Adrenal gland (tissue), 5 donors: Measurements from ENCODE around the gene BBS9.

Source experiments
- CTCF ChIP-seq, 6 experiments: fragments of 450-650 bp in 4 of 6; fragments of 200-600 bp in 2 of 6; sonication (generic) in 1 of 6; IDR thresholded peaks; 1 replicate in 5 of 6; 2 replicates in 1 of 6; pipeline versions ENCODE4 v1.5.1 to v1.8.0; 2016 to 2021; ENCODE audit warnings: antibody characterized with exemption in 6 of 6, mild to moderate bottlenecking in 2 of 6, moderate library complexity in 1 of 6
- POLR2A ChIP-seq, 2 donors: fragments of 450-650 bp; IDR thresholded peaks; one replicate each; pipeline ENCODE4 v1.6.1; 2017; ENCODE audit warnings: antibody characterized with exemption in 2 of 2, mild to moderate bottlenecking in 2 of 2, moderate library complexity in 1 of 2
- donor health status: DM: no; HTN: no; CAD: no.

- no peak for TF ChIP-seq CTCF (IDR thresholded peaks at IDR 0.05)
- no peak for TF ChIP-seq POLR2A (IDR thresholded peaks at IDR 0.05)
These were observed 402.5 kb downstream of the BBS9 start for GRCh38 chr7:33531888-33532287.
